ENCODE data around the gene CALHM1.

Gene CALHM1

GRCh38 chr10:103480521-103480920 lies 21.8 kb upstream of the CALHM1 start:
- H3K4me3 ChIP-seq (ENCODE audit: low read depth, low read length), result no peak overlapping the region
- no peak for TF ChIP-seq CTCF (IDR thresholded peaks at IDR 0.05; ENCODE audit: control insufficient read depth, extremely low read depth, insufficient read depth)
- no peak for DNase-seq (ENCODE audit: low read depth)

- DNase-seq (ENCODE audit: low read depth), result no peak
- TF ChIP-seq CTCF (IDR thresholded peaks at IDR 0.05; ENCODE audit: control insufficient read depth, extremely low read depth, insufficient read depth), result no peak
- H3K4me3 ChIP-seq (ENCODE audit: low read depth, low read length), result no peak within 1 kb of the TSS
These were observed 20.4 kb upstream of the CALHM1 start, which contains the start of gene CALHM3 for GRCh38 chr10:103479135-103479534. Gene CALHM3 (minus strand): TSS chr10:103479240. CDS start chr10:103479032, 208 bp downstream.

GRCh38 chr10:103478671-103479070 lies 20.0 kb upstream of the CALHM1 start:
- no peak for DNase-seq (ENCODE audit: low read depth)
- no peak overlapping the region for H3K4me3 ChIP-seq (ENCODE audit: low read depth, low read length)
- no peak for TF ChIP-seq CTCF (IDR thresholded peaks at IDR 0.05; ENCODE audit: control insufficient read depth, extremely low read depth, insufficient read depth)

GRCh38 chr10:103476046-103476768 lies 17.5 kb upstream of the CALHM1 start:
- TF ChIP-seq CTCF (IDR thresholded peaks at IDR 0.05; ENCODE audit: control insufficient read depth, extremely low read depth, insufficient read depth), result no peak
- no peak for DNase-seq (ENCODE audit: low read depth)
- H3K4me3 ChIP-seq (ENCODE audit: low read depth, low read length), result no peak overlapping the region

- no peak for DNase-seq (ENCODE audit: low read depth)
- no peak overlapping the region for H3K4me3 ChIP-seq (ENCODE audit: low read depth, low read length)
- TF ChIP-seq CTCF (IDR thresholded peaks at IDR 0.05; ENCODE audit: control insufficient read depth, extremely low read depth, insufficient read depth), result no peak
These were observed 16.7 kb upstream of the CALHM1 start for GRCh38 chr10:103475437-103475836.

GRCh38 chr10:103474077-103474476 lies 15.4 kb upstream of the CALHM1 start:
- DNase-seq (ENCODE audit: low read depth), result no peak
- H3K4me3 ChIP-seq (ENCODE audit: low read depth, low read length), result no peak overlapping the region
- no peak for TF ChIP-seq CTCF (IDR thresholded peaks at IDR 0.05; ENCODE audit: control insufficient read depth, extremely low read depth, insufficient read depth)

- H3K4me3 ChIP-seq (ENCODE audit: low read depth, low read length), result no peak overlapping the region
- no peak for DNase-seq (ENCODE audit: low read depth)
- TF ChIP-seq CTCF (IDR thresholded peaks at IDR 0.05; ENCODE audit: control insufficient read depth, extremely low read depth, insufficient read depth), result no peak
These were observed 14.6 kb upstream of the CALHM1 start for GRCh38 chr10:103473261-103473671.
